WTC11 (cell line): ENCODE results near the gene PHF12. TPM values are rescaled to one million over a fixed set of nuclear protein-coding genes. Genes with fewer than 3 reads are reported as not detected.
A peak's percentile ranks its signal among the peaks of the same experiment; 100 is the strongest.

Experiments used
- ATAC-seq: fragments of 200-7000 bp; cut with Tn5 transposase; 2 replicates; pipeline ENCODE4 v1.10.0; 2021; ENCODE audit warnings: mild to moderate bottlenecking, moderate library complexity
- CTCF ChIA-PET: fragments of 300-600 bp; sonication (Branson Sonifier 250); formaldehyde crosslinking; loops from one replicate; lab custom pipeline; 2021; ENCODE audit warnings: antibody characterized with exemption; lab: Charles Lee
- POLR2A ChIA-PET: fragments of 350-600 bp; sonication (Branson Sonifier 250); formaldehyde crosslinking; loops from one replicate; lab custom pipeline; 2021; ENCODE audit warnings: antibody characterized with exemption; lab: Charles Lee
- DNase-seq: peaks from one replicate; pipeline ENCODE4 v3.0.0; 2021; ENCODE audit warnings: low spot score
- H3K27ac Mint-ChIP-seq: 2 replicates; pipeline ENCODE4 v1.8.0; 2021; ENCODE audit warnings: mixed read lengths
- H3K27me3 Mint-ChIP-seq: 2 replicates; pipeline ENCODE4 v1.8.0; 2021; ENCODE audit warnings: low read depth, mild to moderate bottlenecking, moderate library complexity, mixed read lengths
- H3K36me3 Mint-ChIP-seq: 2 replicates; pipeline ENCODE4 v1.8.0; 2021; ENCODE audit warnings: mixed read lengths
- H3K4me1 Mint-ChIP-seq: 2 replicates; pipeline ENCODE4 v1.8.0; 2022; ENCODE audit warnings: mixed read lengths
- H3K4me3 Mint-ChIP-seq: 2 replicates; pipeline ENCODE4 v1.8.0; 2021; ENCODE audit warnings: mild to moderate bottlenecking, moderate library complexity, mixed read lengths
- H3K9me3 Mint-ChIP-seq: 2 replicates; pipeline ENCODE4 v1.8.0; 2021; ENCODE audit warnings: mixed read lengths
- ATF1 ChIP-seq: sonication (generic); formaldehyde crosslinking; IDR thresholded peaks from 2 replicates; pipeline ENCODE4 v1.8.1; 2023; ENCODE audit warnings: mild to moderate bottlenecking, moderate library complexity, missing genetic modification reagents
- ATF2 ChIP-seq: sonication (generic); formaldehyde crosslinking; IDR thresholded peaks from 2 replicates; pipeline ENCODE4 v1.8.1; 2022; ENCODE audit warnings: low read depth, missing genetic modification reagents, borderline replicate concordance
- ATF3 ChIP-seq: sonication (generic); formaldehyde crosslinking; conservative IDR thresholded peaks from 2 replicates; pipeline ENCODE4 v1.8.1; 2022; ENCODE audit warnings: mild to moderate bottlenecking, missing genetic modification reagents
- CDX4 ChIP-seq: fragments of 250-450 bp; sonication (Bioruptor Pico); IDR thresholded peaks from 2 replicates; pipeline ENCODE4 v1.9.0; 2021; ENCODE audit warnings: moderate library complexity, mild to moderate bottlenecking, inconsistent platforms, borderline replicate concordance
- FOXP1 ChIP-seq: sonication (generic); formaldehyde crosslinking; IDR thresholded peaks from 2 replicates; pipeline ENCODE4 v1.8.0; 2022; ENCODE audit warnings: missing genetic modification reagents, mild to moderate bottlenecking, moderate library complexity, borderline replicate concordance
- FOXP4 ChIP-seq: sonication (generic); formaldehyde crosslinking; IDR thresholded peaks from 2 replicates; pipeline ENCODE4 v1.8.0; 2022; ENCODE audit warnings: mild to moderate bottlenecking, missing genetic modification reagents
- IRF2 ChIP-seq: sonication (generic); formaldehyde crosslinking; IDR thresholded peaks from 2 replicates; pipeline ENCODE4 v1.8.0; 2022; ENCODE audit warnings: low read depth, missing genetic modification reagents, borderline replicate concordance
- KAT7 ChIP-seq: sonication (generic); formaldehyde crosslinking; IDR thresholded peaks from 2 replicates; pipeline ENCODE4 v1.8.1; 2023; ENCODE audit warnings: missing genetic modification reagents, mild to moderate bottlenecking, borderline replicate concordance
- MXD4 ChIP-seq: fragments of 250-450 bp; sonication (Bioruptor Pico); IDR thresholded peaks from 2 replicates; pipeline ENCODE4 v1.8.0; 2021; ENCODE audit warnings: mild to moderate bottlenecking, moderate library complexity, borderline replicate concordance
- NR3C1 ChIP-seq: sonication (generic); formaldehyde crosslinking; conservative IDR thresholded peaks from 2 replicates; pipeline ENCODE4 v1.8.1; 2023; ENCODE audit warnings: low read depth, mild to moderate bottlenecking, missing genetic modification reagents
- SOX15 ChIP-seq: fragments of 250-450 bp; sonication (Bioruptor Pico); IDR thresholded peaks from 2 replicates; pipeline ENCODE4 v1.9.0; 2021; ENCODE audit warnings: mild to moderate bottlenecking
- STAT6 ChIP-seq: sonication (generic); formaldehyde crosslinking; conservative IDR thresholded peaks from 2 replicates; pipeline ENCODE4 v1.8.1; 2023; ENCODE audit warnings: mild to moderate bottlenecking, low read depth, missing genetic modification reagents, moderate library complexity
- TP53 ChIP-seq: sonication (generic); formaldehyde crosslinking; IDR thresholded peaks from 2 replicates; pipeline ENCODE4 v1.8.1; 2023; ENCODE audit warnings: mild to moderate bottlenecking, missing genetic modification reagents
- ZBTB21 ChIP-seq: sonication (generic); formaldehyde crosslinking; IDR thresholded peaks from 2 replicates; pipeline ENCODE4 v1.8.1; 2023; ENCODE audit warnings: mild to moderate bottlenecking, missing genetic modification reagents, borderline replicate concordance
- ZBTB43 ChIP-seq: sonication (generic); formaldehyde crosslinking; IDR thresholded peaks from 2 replicates; pipeline ENCODE4 v1.8.1; 2023; ENCODE audit warnings: mild to moderate bottlenecking, missing genetic modification reagents
- ZMAT4 ChIP-seq: fragments of 250-450 bp; sonication (Bioruptor Pico); IDR thresholded peaks from 2 replicates; pipeline ENCODE4 v1.9.0; 2021; ENCODE audit warnings: mild to moderate bottlenecking
- ZNF263 ChIP-seq: sonication (generic); formaldehyde crosslinking; IDR thresholded peaks from 2 replicates; pipeline ENCODE4 v1.8.1; 2022; ENCODE audit warnings: low read depth, mild to moderate bottlenecking, moderate library complexity, missing genetic modification reagents
- ZNF396 ChIP-seq: fragments of 250-450 bp; sonication (Bioruptor Pico); IDR thresholded peaks from 2 replicates; pipeline ENCODE4 v1.8.0; 2021; ENCODE audit warnings: mild to moderate bottlenecking, moderate library complexity, borderline replicate concordance
- ZNF671 ChIP-seq: fragments of 250-450 bp; sonication (Bioruptor Pico); IDR thresholded peaks from 2 replicates; pipeline ENCODE4 v1.8.0; 2021; ENCODE audit warnings: mild to moderate bottlenecking
- total RNA-seq: library from RNA; stranded (reverse); gene quantifications from 3 replicates; pipeline ENCODE4 v1.2.3, GENCODE V29; 2021

PHF12 gene
- total RNA-seq, 1 experiment from 2014 or later = 69.8 TPM

GRCh38 chr17:28926786-28927185, 24.5 kb downstream of the PHF12 start (continued):
- TF ChIP-seq CDX4 (no peak), ZNF396 (CRISPR knock-in tag) (no peak), NR3C1 (CRISPR knock-in tag) (no peak), FOXP1 (CRISPR knock-in tag) (no peak), SOX15 (CRISPR knock-in tag) (no peak), ZMAT4 (CRISPR knock-in tag) (no peak), ATF1 (no peak), ATF3 (CRISPR knock-in tag) (no peak), ATF2 (CRISPR knock-in tag) (no peak), MXD4 (no peak), KAT7 (CRISPR knock-in tag) (no peak)
- TF ChIP-seq, all 79 proteins: peak for 0

- ChIA-PET CTCF (interaction anchor here (1.6 to 2.1 kb wide), 3 partner anchors 10 to 27 kb away, joined by 6 to 8 read pairs (median 6); no protein-coding TSS in a partner anchor), POLR2A (no interaction called here)
- no peaks in the 10 kb centered on the region for H3K9me3 Mint-ChIP-seq
- H3K27ac Mint-ChIP-seq = peak overlapping the region; percentile 67
- TF ChIP-seq ZBTB21 (CRISPR knock-in tag) (no peak), ZBTB43 (CRISPR knock-in tag) (no peak), IRF2 (CRISPR knock-in tag) (no peak), ZNF263 (CRISPR knock-in tag) (no peak), TP53 (CRISPR knock-in tag) (no peak), FOXP4 (CRISPR knock-in tag) (no peak), ZNF671 (CRISPR knock-in tag) (no peak), STAT6 (CRISPR knock-in tag) (no peak), SOX15 (CRISPR knock-in tag) (no peak)
- DNase-seq (no peak), ATAC-seq (no peak)
- no peak overlapping the region for H3K4me3 Mint-ChIP-seq
- 0 out of 2 replicates have a peak, but pooled peaks cover 4% of the 10 kb centered on the region for H3K4me1 Mint-ChIP-seq
- H3K36me3 Mint-ChIP-seq = peaks cover 56% of the 10 kb centered on the region
- no peaks in the 10 kb centered on the region for H3K27me3 Mint-ChIP-seq
These were observed 25.0 kb downstream of the PHF12 start for GRCh38 chr17:28926366-28926765.
